Measurements from ENCODE around the gene CCDC148.

- TF ChIP-seq, protein P1, sequence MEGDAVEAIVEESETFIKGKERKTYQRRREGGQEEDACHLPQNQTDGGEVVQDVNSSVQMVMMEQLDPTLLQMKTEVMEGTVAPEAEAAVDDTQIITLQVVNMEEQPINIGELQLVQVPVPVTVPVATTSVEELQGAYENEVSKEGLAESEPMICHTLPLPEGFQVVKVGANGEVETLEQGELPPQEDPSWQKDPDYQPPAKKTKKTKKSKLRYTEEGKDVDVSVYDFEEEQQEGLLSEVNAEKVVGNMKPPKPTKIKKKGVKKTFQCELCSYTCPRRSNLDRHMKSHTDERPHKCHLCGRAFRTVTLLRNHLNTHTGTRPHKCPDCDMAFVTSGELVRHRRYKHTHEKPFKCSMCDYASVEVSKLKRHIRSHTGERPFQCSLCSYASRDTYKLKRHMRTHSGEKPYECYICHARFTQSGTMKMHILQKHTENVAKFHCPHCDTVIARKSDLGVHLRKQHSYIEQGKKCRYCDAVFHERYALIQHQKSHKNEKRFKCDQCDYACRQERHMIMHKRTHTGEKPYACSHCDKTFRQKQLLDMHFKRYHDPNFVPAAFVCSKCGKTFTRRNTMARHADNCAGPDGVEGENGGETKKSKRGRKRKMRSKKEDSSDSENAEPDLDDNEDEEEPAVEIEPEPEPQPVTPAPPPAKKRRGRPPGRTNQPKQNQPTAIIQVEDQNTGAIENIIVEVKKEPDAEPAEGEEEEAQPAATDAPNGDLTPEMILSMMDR (IDR thresholded peaks at IDR 0.05) = no peak
- TF ChIP-seq EZH2 (IDR thresholded peaks at IDR 0.05) (no peak), EZH2phosphoT487 (IDR thresholded peaks at IDR 0.05) (no peak)
Observed at GRCh38 chr2:158482594-158482993, 26.0 kb upstream of the CCDC148 start.

All from neural progenitor cell (in vitro differentiated cells).